HepG2 (cell line): ENCODE measurements around the gene ZNF683. TPM values are rescaled to one million over a fixed set of nuclear protein-coding genes. Genes with fewer than 3 reads are reported as not detected.

Source experiments
- ATAC-seq: fragments of 200-7000 bp; cut with Tn5 transposase; 3 replicates; pipeline ENCODE4 v1.9.1; 2020; ENCODE audit warnings: mild to moderate bottlenecking, moderate library complexity
- BruUV-seq: library from RNA; stranded (reverse); fragments of 400-500 nt; replicated peaks from 2 replicates; lab custom pipeline; 2021; lab: Mats Ljungman, UMichigan
- CTCF ChIA-PET: fragments of 300-600 bp; formaldehyde crosslinking; extraction: SDS; loops from one replicate; lab custom pipeline; 2021; ENCODE audit warnings: low total read pairs, inconsistent platforms, low intra/inter-chr PET ratio; lab: Yijun Ruan, JAX
- POLR2A ChIA-PET: fragments of 350-600 bp; sonication (Branson Sonifier 250); formaldehyde crosslinking; loops from one replicate; lab custom pipeline; 2020; ENCODE audit warnings: antibody characterized with exemption, inconsistent platforms; lab: Yijun Ruan, JAX
- DNase-seq: peaks from one replicate; pipeline ENCODE4 v3.0.0-alpha.2; 2015; ENCODE audit warnings: low spot score
- FAIRE-seq: peaks from 3 replicates; lab custom pipeline; 2011; peaks lifted over from hg19 to GRCh38; lab: Jason Lieb, UNC
- H2AFZ ChIP-seq: one replicate; pipeline ENCODE4 v1.6.1; 2011; ENCODE audit warnings: low read length, inconsistent platforms
- H3K27ac ChIP-seq: fragments of 300-600 bp; 3 replicates; pipeline ENCODE4 v1.8.0; 2011; ENCODE audit warnings: mixed run types, mild to moderate bottlenecking, mixed read lengths, low read length, inconsistent platforms; ENCODE audit not compliant: insufficient read depth; ENCODE audit errors: extremely low read length
- H3K27me3 ChIP-seq, 2 experiments: fragments of 200-600 bp in 1 of 2; 2 replicates in 1 of 2; 3 replicates in 1 of 2; pipeline versions ENCODE4 v1.6.0 to v1.8.0; 2011; ENCODE audit warnings: low read length in 2 of 2, mild to moderate bottlenecking in 2 of 2, moderate library complexity in 2 of 2, inconsistent platforms in 1 of 2; ENCODE audit not compliant: insufficient read depth in 2 of 2, control insufficient read depth in 1 of 2
- H3K36me3 ChIP-seq, 2 experiments: fragments of 200-600 bp in 1 of 2; replicated peaks in 1 of 2; 2 replicates in 1 of 2; 3 replicates in 1 of 2; pipeline versions ENCODE4 v1.5.1 to v1.8.0; 2011; ENCODE audit warnings: low read length in 2 of 2, inconsistent platforms in 1 of 2; ENCODE audit not compliant: insufficient read depth in 2 of 2, control insufficient read depth in 1 of 2
- H3K4me1 ChIP-seq: 2 replicates; pipeline ENCODE4 v1.5.1; 2012; ENCODE audit warnings: low read length, inconsistent platforms; ENCODE audit not compliant: insufficient read depth
- H3K4me2 ChIP-seq: 2 replicates; pipeline ENCODE4 v1.6.0; 2011; ENCODE audit warnings: low read depth, low read length, inconsistent platforms
- H3K4me3 ChIP-seq, 3 experiments: fragments of 200-600 bp in 1 of 3; sonication (generic), shearing (Covaris generic) in 1 of 3; replicated peaks in 1 of 3; 2 replicates each; pipeline ENCODE4 v1.5.1; 2011 to 2016; ENCODE audit warnings: low read length in 3 of 3, inconsistent platforms in 2 of 3, low read depth in 2 of 3, mild to moderate bottlenecking in 2 of 3, control low read depth in 1 of 3, mixed read lengths in 1 of 3; ENCODE audit not compliant: insufficient read depth in 1 of 3
- H3K79me2 ChIP-seq: one replicate; pipeline ENCODE4 v1.6.1; 2011; ENCODE audit warnings: low read length, inconsistent platforms; ENCODE audit not compliant: insufficient read depth
- H3K9ac ChIP-seq: 2 replicates; pipeline ENCODE4 v1.6.0; 2011; ENCODE audit warnings: mild to moderate bottlenecking, low read depth, low read length, inconsistent platforms; ENCODE audit not compliant: insufficient read depth
- H3K9me3 ChIP-seq: 2 replicates; pipeline ENCODE4 v1.5.1; 2012; ENCODE audit warnings: mild to moderate bottlenecking, low read length
- H4K20me1 ChIP-seq: 2 replicates; pipeline ENCODE4 v1.6.0; 2011; ENCODE audit warnings: inconsistent platforms, mild to moderate bottlenecking, low read length, moderate library complexity; ENCODE audit not compliant: insufficient read depth
- CHD4 ChIP-seq: fragments of 200-600 bp; sonication (generic); IDR thresholded peaks from 2 replicates; pipeline ENCODE4 v1.7.0; 2017; ENCODE audit warnings: mild to moderate bottlenecking, low read length, borderline replicate concordance
- FOSL2 ChIP-seq: sonication (generic); formaldehyde crosslinking; IDR thresholded peaks from 2 replicates; pipeline ENCODE4 v1.4.0; 2020; ENCODE audit warnings: missing genetic modification reagents
- FOXC1 ChIP-seq: sonication (generic); formaldehyde crosslinking; IDR thresholded peaks from 2 replicates; pipeline ENCODE4 v1.8.0; 2022; ENCODE audit warnings: mild to moderate bottlenecking, missing genetic modification reagents, borderline replicate concordance
- GPN1 ChIP-seq: sonication (generic); formaldehyde crosslinking; IDR thresholded peaks from 2 replicates; pipeline ENCODE4 v1.5.1; 2020; ENCODE audit warnings: missing genetic modification reagents, borderline replicate concordance
- IRX3 ChIP-seq: sonication (generic); formaldehyde crosslinking; IDR thresholded peaks from 2 replicates; pipeline ENCODE4 v1.8.1; 2023; ENCODE audit warnings: mild to moderate bottlenecking, low read depth, missing genetic modification reagents, borderline replicate concordance
- MXD4 ChIP-seq: IDR thresholded peaks from 2 replicates; pipeline ENCODE4 v1.6.1; 2016; ENCODE audit warnings: mild to moderate bottlenecking, missing biosample characterization, missing genetic modification reagents
- RELA ChIP-seq: sonication (generic); formaldehyde crosslinking; IDR thresholded peaks from 2 replicates; pipeline ENCODE4 v1.4.0; 2020; ENCODE audit warnings: missing genetic modification reagents
- SMC3 ChIP-seq: IDR thresholded peaks from 2 replicates; pipeline ENCODE4 v1.6.1; 2011; ENCODE audit warnings: low read length, improper control_type of control experiment
- TBL1XR1 ChIP-seq: fragments of 150-350 bp; IDR thresholded peaks from 2 replicates; pipeline ENCODE4 v1.6.1; 2014; ENCODE audit warnings: borderline replicate concordance, low read length; ENCODE audit not compliant: partially characterized antibody
- ZFP41 ChIP-seq: sonication (generic); formaldehyde crosslinking; IDR thresholded peaks from 2 replicates; pipeline ENCODE4 v1.4.0; 2020; ENCODE audit warnings: mild to moderate bottlenecking, missing genetic modification reagents, borderline replicate concordance
- ZNF333 ChIP-seq: sonication (generic); formaldehyde crosslinking; IDR thresholded peaks from 2 replicates; pipeline ENCODE4 v1.4.0; 2020; ENCODE audit warnings: mild to moderate bottlenecking, missing genetic modification reagents, borderline replicate concordance
- ZNF607 ChIP-seq: sonication (generic); formaldehyde crosslinking; IDR thresholded peaks from 2 replicates; pipeline ENCODE4 v1.5.1; 2020; ENCODE audit warnings: missing genetic modification reagents, mild to moderate bottlenecking, borderline replicate concordance
- ZNF615 ChIP-seq: sonication (generic); formaldehyde crosslinking; IDR thresholded peaks from 2 replicates; pipeline ENCODE4 v1.5.0; 2020; ENCODE audit warnings: mild to moderate bottlenecking, missing genetic modification reagents, borderline replicate concordance
- ZNF883 ChIP-seq: sonication (generic); formaldehyde crosslinking; IDR thresholded peaks from 2 replicates; pipeline ENCODE4 v1.5.1; 2020; ENCODE audit warnings: mild to moderate bottlenecking, missing genetic modification reagents; ENCODE audit errors: not compliant biosample characterization
- WGBS: methylation state at CpG from one replicate; pipeline ENCODE4 v1.1.6; 2017; ENCODE audit warnings: low lambda C conversion rate; 5-methylcytosine and 5-hydroxymethylcytosine counted together
- in situ Hi-C: cut with HindIII; loops from 2 replicates; pipeline ENCODE4 v1.10.0; 2017; ENCODE audit warnings: low pct_unique_long_range_greater_than_20kb; ENCODE audit not compliant: extremely low pct_ligation_motif_present
- intact Hi-C: fragments of 100-400 bp; cut with micrococcal nuclease; formaldehyde crosslinking; loops from one replicate; pipeline ENCODE4 v1.10.0; 2022; ENCODE audit not compliant: unreplicated experiment
- polyA plus RNA-seq, 8 experiments: library from polyadenylated mRNA; depleted of rRNA in 3 of 8; stranded (reverse) in 7 of 8; unstranded in 1 of 8; fragments of >200 nt; fragmentation: Illumina TruSeq in 4 of 8; extraction: Trizol in 4 of 8; gene quantifications; 2 replicates each; pipeline versions ENCODE4 v1.2.1 to v1.2.3, GENCODE V29; 2011 to 2016; ENCODE audit warnings: low read depth in 4 of 8, missing spikeins in 1 of 8, mixed read lengths in 1 of 8; ENCODE audit not compliant: insufficient read depth in 1 of 8
- total RNA-seq, 5 experiments: library from RNA; depleted of rRNA; stranded (reverse); fragments of >200 nt; fragmentation: Illumina TruSeq; extraction: Trizol; gene quantifications; 2 replicates each; pipeline ENCODE4 v1.2.3, GENCODE V29; 2016; ENCODE audit warnings: low read depth in 1 of 5
- TF ChIP-seq, protein P1 (sequence below): sonication (generic); formaldehyde crosslinking; IDR thresholded peaks from 2 replicates; pipeline ENCODE4 v1.4.0; 2020; ENCODE audit warnings: missing genetic modification reagents
- TF ChIP-seq, protein P2 (sequence below): sonication (generic); formaldehyde crosslinking; IDR thresholded peaks from 2 replicates; pipeline ENCODE4 v1.5.1; 2020; ENCODE audit warnings: missing genetic modification reagents, mild to moderate bottlenecking, borderline replicate concordance
- TF ChIP-seq, protein P3 (sequence below): sonication (generic); formaldehyde crosslinking; IDR thresholded peaks from 2 replicates; pipeline ENCODE4 v1.4.0; 2020; ENCODE audit warnings: missing genetic modification reagents, mild to moderate bottlenecking, borderline replicate concordance

Gene ZNF683
- total and polyA plus RNA-seq, 2 of the 13 experiments (the other 11 are each of a cell fraction or from before 2014, with no cell fraction given): not detected

DNA sequence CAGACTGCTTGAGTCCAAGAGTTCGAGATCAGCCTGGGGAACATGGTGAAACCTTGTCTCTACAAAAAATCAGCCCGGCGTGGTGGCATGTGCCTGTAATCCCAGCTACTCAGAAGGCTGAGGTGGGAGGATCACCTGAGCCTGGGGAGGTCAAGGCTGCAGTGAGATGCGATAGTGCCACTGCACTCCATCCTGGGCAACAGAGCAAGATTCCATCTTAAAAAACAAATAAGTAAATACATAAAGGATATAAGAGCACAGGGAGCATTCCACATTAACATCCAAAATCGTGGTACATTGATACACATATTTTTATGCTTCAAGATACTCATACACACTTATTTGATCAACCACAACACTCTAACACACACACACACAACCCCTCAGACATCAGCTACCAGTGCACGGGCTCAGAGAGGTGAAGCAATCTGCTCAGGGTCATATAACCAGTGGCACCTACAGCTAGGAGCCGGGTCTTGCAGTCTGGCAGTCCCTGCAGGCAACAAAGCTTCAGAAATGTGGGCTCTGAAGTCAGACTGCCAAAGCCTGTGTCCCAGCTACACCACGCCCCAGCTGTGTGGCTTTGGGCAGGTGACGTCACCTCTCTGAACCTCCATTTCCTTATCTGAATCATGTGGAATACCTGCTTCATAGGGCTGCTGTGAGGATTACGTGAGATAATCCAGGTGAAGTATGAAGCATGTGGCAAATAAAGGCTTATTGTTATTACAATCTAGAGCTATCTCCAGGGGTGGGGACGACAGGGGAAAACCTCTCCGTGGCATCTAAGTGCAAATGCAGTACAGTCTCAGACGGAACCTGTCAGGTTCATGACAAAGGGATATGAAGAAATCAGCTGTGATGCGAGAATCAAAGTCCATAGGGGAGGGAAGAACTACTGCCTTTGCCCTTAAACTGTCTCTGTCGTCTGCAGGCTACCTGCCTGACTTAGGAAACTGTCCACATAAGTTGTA is 13.9 kb downstream of the ZNF683 start:
- Histone ChIP-seq H2AFZ (no peak overlapping the region), H3K9ac (peak overlapping the region; percentile 67), H3K27me3 (no peaks in the 10 kb centered on the region), H3K79me2 (no peaks in the 10 kb centered on the region), H3K9me3 (no peaks in the 10 kb centered on the region), H3K36me3 (no peaks in the 10 kb centered on the region), H4K20me1 (no peaks in the 10 kb centered on the region), H3K4me2 (peak overlapping the region; percentile 77), H3K4me1 (peaks cover 88% of the 10 kb centered on the region), H3K27ac (peak overlapping the region; percentile 81), H3K4me3 (peak overlapping the region in 2 of 3 experiments; percentile 16 to 49; a peak in 4 of 6 replicates)
- 13% methylated on average over 12 of the region's 15 CpGs for WGBS
- in situ Hi-C loops: no loop called here
- peak; percentile 84 for ATAC-seq
- ChIA-PET POLR2A (interaction anchor here (0.7 to 3.0 kb wide), 9 partner anchors 9 to 79 kb away, joined by 3 to 65 read pairs (median 5); partner anchors contain the start of genes DHDDS and SH3BGRL3), CTCF (interaction anchor here (1.3 kb wide), 1 partner anchor 74 kb away, joined by 3 read pairs; no protein-coding TSS in a partner anchor)
- FAIRE-seq: peak; percentile 98
- DNase-seq: peak; percentile 90
- TSS peak; percentile 91 for BruUV-seq
- intact Hi-C loops: loop anchor here (1.0 kb wide), 1 partner anchor 7 kb away; no protein-coding TSS in a partner anchor
- TF ChIP-seq ZNF607 (CRISPR knock-in tag) (no peak), ZFP41 (CRISPR knock-in tag) (no peak), CHD4 (peak; percentile 76; the same call in 1 of the 2 replicates), RELA (CRISPR knock-in tag) (no peak), GPN1 (CRISPR knock-in tag) (no peak), IRX3 (CRISPR knock-in tag) (no peak), FOSL2 (CRISPR knock-in tag) (peak; percentile 70), ZNF333 (CRISPR knock-in tag) (no peak), ZNF615 (CRISPR knock-in tag) (no peak), ZNF883 (CRISPR knock-in tag) (no peak), SMC3 (peak; percentile 28; the same call in 1 of the 2 replicates), TBL1XR1 (peak; percentile 33), FOXC1 (CRISPR knock-in tag) (no peak), MXD4 (no peak; the same call in 1 of the 2 replicates)
- TF ChIP-seq, protein P1, sequence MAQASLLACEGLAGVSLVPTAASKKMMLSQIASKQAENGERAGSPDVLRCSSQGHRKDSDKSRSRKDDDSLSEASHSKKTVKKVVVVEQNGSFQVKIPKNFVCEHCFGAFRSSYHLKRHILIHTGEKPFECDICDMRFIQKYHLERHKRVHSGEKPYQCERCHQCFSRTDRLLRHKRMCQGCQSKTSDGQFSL (CRISPR knock-in tag): no peak
- TF ChIP-seq, protein P2, sequence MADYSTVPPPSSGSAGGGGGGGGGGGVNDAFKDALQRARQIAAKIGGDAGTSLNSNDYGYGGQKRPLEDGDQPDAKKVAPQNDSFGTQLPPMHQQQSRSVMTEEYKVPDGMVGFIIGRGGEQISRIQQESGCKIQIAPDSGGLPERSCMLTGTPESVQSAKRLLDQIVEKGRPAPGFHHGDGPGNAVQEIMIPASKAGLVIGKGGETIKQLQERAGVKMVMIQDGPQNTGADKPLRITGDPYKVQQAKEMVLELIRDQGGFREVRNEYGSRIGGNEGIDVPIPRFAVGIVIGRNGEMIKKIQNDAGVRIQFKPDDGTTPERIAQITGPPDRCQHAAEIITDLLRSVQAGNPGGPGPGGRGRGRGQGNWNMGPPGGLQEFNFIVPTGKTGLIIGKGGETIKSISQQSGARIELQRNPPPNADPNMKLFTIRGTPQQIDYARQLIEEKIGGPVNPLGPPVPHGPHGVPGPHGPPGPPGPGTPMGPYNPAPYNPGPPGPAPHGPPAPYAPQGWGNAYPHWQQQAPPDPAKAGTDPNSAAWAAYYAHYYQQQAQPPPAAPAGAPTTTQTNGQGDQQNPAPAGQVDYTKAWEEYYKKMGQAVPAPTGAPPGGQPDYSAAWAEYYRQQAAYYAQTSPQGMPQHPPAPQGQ (CRISPR knock-in tag): no peak
- TF ChIP-seq, protein P3, sequence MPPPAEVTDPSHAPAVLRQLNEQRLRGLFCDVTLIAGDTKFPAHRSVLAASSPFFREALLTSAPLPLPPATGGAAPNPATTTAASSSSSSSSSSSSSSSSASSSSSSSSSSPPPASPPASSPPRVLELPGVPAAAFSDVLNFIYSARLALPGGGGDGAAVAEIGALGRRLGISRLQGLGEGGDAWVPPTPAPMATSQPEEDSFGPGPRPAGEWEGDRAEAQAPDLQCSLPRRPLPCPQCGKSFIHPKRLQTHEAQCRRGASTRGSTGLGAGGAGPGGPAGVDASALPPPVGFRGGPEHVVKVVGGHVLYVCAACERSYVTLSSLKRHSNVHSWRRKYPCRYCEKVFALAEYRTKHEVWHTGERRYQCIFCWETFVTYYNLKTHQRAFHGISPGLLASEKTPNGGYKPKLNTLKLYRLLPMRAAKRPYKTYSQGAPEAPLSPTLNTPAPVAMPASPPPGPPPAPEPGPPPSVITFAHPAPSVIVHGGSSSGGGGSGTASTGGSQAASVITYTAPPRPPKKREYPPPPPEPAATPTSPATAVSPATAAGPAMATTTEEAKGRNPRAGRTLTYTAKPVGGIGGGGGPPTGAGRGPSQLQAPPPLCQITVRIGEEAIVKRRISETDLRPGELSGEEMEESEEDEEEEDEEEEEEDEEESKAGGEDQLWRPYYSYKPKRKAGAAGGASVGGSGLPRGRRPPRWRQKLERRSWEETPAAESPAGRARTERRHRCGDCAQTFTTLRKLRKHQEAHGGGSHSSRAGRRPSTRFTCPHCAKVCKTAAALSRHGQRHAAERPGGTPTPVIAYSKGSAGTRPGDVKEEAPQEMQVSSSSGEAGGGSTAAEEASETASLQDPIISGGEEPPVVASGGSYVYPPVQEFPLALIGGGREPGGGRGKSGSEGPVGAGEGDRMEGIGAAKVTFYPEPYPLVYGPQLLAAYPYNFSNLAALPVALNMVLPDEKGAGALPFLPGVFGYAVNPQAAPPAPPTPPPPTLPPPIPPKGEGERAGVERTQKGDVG (CRISPR knock-in tag): no peak
